Spleen (tissue), 7 donors: ENCODE data around the gene HMGN4.

ENCODE experiments used
- CTCF ChIP-seq, 11 experiments: fragments of 200-600 bp in 7 of 11; fragments of 450-650 bp in 4 of 11; sonication (generic) in 4 of 11; IDR thresholded peaks in 8 of 11; conservative IDR thresholded peaks in 3 of 11; 1 replicate in 7 of 11; 2 replicates in 4 of 11; pipeline versions ENCODE4 v1.4.0 to v1.8.0; 2016 to 2021; ENCODE audit warnings: antibody characterized with exemption in 11 of 11, inconsistent platforms in 4 of 11, mild to moderate bottlenecking in 1 of 11
- POLR2A ChIP-seq, 3 donors: fragments of 450-650 bp; IDR thresholded peaks; one replicate each; pipeline ENCODE4 v1.5.1; 2017; ENCODE audit warnings: antibody characterized with exemption in 3 of 3, mild to moderate bottlenecking in 1 of 3
- POLR2AphosphoS5 ChIP-seq, 3 donors: sonication (generic); formaldehyde crosslinking; IDR thresholded peaks; one replicate each; pipeline ENCODE4 v1.5.1; 2017; ENCODE audit warnings: antibody characterized with exemption in 3 of 3
- donor health status: DM: no; HTN: no; CAD: no; lungs with moderate emphysema.
- donor health status: DM: no; HTN: no; CAD: no.
- donor health status: DM: no; HTN: no; CAD: no.

- TF ChIP-seq CTCF (IDR thresholded peaks at IDR 0.05 in 8 of 11, conservative IDR thresholded peaks at IDR 0.05 in 3 of 11) (peak in 1 of 11 experiments; percentile 4), POLR2A (IDR thresholded peaks at IDR 0.05) (no peak), POLR2AphosphoS5 (IDR thresholded peaks at IDR 0.05) (peak; percentile 41 to 83 (median 77))
Observed at GRCh38 chr6:26537160-26537845, 863 bp upstream of the HMGN4 start.
